GM21723 (cell line): ENCODE measurements around the gene GULP1.

ENCODE experiments used
- ATAC-seq: cut with Tn5 transposase; IDR thresholded peaks from one replicate; pipeline ENCODE4 v1.9.1; 2021; ENCODE audit warnings: mild to moderate bottlenecking, moderate library complexity; ENCODE audit not compliant: unreplicated experiment

The GULP1 gene

GRCh38 chr2:188628989-188629752 lies 337.5 kb downstream of the GULP1 start:
- ATAC-seq, result no peak

DNA sequence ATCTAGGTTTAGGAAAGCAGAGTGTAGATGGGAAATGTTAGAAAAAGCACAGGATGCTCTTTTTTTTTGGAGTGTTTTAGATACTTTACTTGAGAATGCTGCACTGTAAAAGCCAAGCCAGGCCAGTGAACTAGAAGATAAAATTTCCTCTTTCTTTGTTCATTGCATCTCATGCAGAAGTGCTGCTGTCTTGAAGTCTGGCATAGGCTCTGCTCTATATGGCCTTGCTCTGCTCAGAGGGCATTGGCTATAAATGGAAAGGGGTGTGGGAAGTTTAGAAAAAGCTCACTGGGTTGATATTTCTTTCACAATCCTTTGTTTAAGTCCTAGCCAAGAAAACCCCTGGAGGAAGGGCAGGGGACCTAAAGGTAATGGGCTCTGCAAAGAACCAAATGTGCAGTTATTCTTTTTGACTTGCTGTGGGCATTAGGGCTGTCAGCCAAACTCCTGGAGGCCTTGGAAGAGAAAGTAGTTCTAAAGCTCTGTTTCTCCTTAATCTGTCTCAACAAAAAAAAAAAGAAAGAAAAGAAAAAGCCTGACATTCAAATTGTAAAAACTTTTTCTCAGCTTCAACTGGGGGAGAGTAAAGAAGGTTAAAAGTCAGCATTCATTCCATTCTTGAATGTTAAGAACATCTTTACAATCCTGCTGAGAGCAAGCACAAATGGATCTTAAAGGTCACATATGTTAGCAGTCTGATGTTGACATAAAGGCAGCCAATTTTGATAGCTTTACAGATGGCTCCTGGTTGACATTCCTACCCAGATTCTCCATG lies 338.3 kb downstream of the GULP1 start:
- no peak for ATAC-seq

DNA sequence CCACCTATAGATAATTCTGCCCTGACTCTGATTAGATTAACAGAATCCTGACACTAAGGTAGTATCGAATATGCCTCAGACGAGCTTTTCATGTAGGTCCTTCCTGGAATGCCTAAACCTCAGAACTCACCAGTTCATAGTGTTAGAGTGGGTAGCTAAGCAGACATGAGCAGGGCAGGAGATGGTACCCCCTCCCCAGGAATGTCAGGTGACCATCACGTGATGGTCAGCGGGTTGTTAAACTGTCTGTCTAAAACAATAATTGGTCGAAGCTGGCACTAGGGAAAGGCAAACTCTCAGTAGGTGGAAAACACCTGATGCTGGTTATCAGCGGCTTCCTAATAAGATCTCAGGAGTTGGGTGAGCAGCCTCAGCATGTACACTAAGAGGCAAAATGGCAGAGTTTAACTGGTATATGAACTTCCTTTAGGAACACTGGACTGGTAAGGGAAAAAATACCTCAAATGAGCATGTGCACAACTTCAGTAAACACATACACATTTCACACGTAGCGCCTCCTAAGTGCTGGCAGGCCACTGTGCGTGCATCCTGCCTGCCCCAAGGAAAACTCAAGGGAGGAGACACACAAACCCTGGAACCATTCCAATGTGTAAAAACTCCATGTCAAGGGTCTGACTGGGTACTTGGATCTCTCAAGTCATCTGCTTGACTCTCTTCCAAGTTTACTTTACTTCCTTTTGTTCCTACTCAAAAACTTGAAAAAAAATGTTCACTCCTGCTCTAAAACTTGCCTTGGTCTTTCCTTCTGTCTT lies 339.5 kb downstream of the GULP1 start:
- no peak for ATAC-seq

DNA sequence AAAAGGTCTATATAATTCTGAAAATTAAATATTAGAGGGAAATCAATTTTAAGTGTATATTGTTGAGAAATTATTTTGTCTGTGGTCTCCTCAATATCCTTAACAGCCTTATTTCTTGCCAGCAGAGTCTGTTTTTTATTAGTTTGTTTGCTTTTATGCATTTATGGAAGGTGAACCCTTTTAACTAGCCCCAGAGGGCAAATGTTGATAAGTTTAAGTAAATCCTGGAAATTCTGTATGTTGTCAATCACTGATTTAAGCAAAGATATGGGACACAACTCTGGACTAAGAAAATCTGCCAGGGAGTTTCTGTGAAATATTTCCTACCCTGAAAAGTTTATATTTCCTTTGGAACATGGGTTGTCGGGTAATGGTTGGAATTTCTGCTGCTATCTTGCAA lies 343.0 kb downstream of the GULP1 start:
- ATAC-seq, result no peak
